Measurements from ENCODE around the gene FLNA. TPM values are rescaled to one million over a fixed set of nuclear protein-coding genes. Genes with fewer than 3 reads are reported as not detected.
"Not testable (repeated sequence)": the region's sequence is repeated elsewhere in the genome, so short reads cannot be mapped to it uniquely, and the experiment has no call there.

The FLNA gene
- total RNA-seq, 2 donors from 2014 or later, result 124 to 773 TPM

- H3K36me3 ChIP-seq, result no peaks in the 10 kb centered on the region
- no peak for TF ChIP-seq CTCF (IDR thresholded peaks at IDR 0.05)
- peak overlapping the region; percentile 96 for H3K27ac ChIP-seq
- no peaks in the 10 kb centered on the region for H3K9me3 ChIP-seq
- intact Hi-C loops (cut with DNase I), result no loop called here
- H3K27me3 ChIP-seq, result no peaks in the 10 kb centered on the region
- H3K9ac ChIP-seq (ENCODE audit: low read depth in 2 of 2, low read length in 2 of 2), result peak overlapping the region; percentile 80 to 98
- no peaks in the 10 kb centered on the region for H3K4me1 ChIP-seq
- peak overlapping the region; percentile 63 for H3K4me3 ChIP-seq
- peak; percentile 80 for DNase-seq
Observed at GRCh38 chrX:154396973-154397887, 22.8 kb upstream of the FLNA start.

GRCh38 chrX:154396363-154396762 lies 21.9 kb upstream of the FLNA start:
- intact Hi-C loops (cut with DNase I); H3K27me3 ChIP-seq; H3K4me3 ChIP-seq: not testable (repeated sequence)

GRCh38 chrX:154389812-154390747 lies 15.6 kb upstream of the FLNA start:
- DNase-seq; H3K4me3 ChIP-seq; intact Hi-C loops (cut with DNase I); H3K36me3 ChIP-seq; H3K4me1 ChIP-seq; H3K9me3 ChIP-seq; H3K27ac ChIP-seq; H3K27me3 ChIP-seq: not testable (repeated sequence)
- peak overlapping the region in 1 of 2 donors; percentile 50 for H3K9ac ChIP-seq (ENCODE audit: low read depth in 2 of 2, low read length in 2 of 2)

More at GRCh38 chrX:154396363-154396762, 21.9 kb upstream of the FLNA start:
- not testable (repeated sequence) for H3K27ac ChIP-seq; H3K4me1 ChIP-seq; H3K36me3 ChIP-seq; DNase-seq; H3K9me3 ChIP-seq; H3K9ac ChIP-seq (ENCODE audit: low read depth in 2 of 2, low read length in 2 of 2)

- H3K27me3 ChIP-seq; H3K27ac ChIP-seq; H3K4me3 ChIP-seq; DNase-seq; H3K9me3 ChIP-seq; H3K36me3 ChIP-seq; H3K9ac ChIP-seq (ENCODE audit: low read depth in 2 of 2, low read length in 2 of 2); H3K4me1 ChIP-seq; intact Hi-C loops (cut with DNase I): not testable (repeated sequence)
Observed at GRCh38 chrX:154388649-154389048, 14.2 kb upstream of the FLNA start.

- intact Hi-C loops (cut with DNase I); DNase-seq; H3K4me3 ChIP-seq; H3K9me3 ChIP-seq; H3K27ac ChIP-seq; H3K9ac ChIP-seq (ENCODE audit: low read depth in 2 of 2, low read length in 2 of 2); H3K27me3 ChIP-seq; H3K4me1 ChIP-seq; H3K36me3 ChIP-seq: not testable (repeated sequence)
Observed at GRCh38 chrX:154388094-154388493, 13.7 kb upstream of the FLNA start.

- no peak overlapping the region for H3K27ac ChIP-seq
Observed at GRCh38 chrX:154384284-154384892, 10.0 kb upstream of the FLNA start.

More at GRCh38 chrX:154384284-154384892, 10.0 kb upstream of the FLNA start:
- TF ChIP-seq CTCF (IDR thresholded peaks at IDR 0.05), result no peak
- Histone ChIP-seq H3K27me3 (no peaks in the 10 kb centered on the region), H3K4me3 (no peak overlapping the region), H3K36me3 (no peaks in the 10 kb centered on the region), H3K4me1 (no peaks in the 10 kb centered on the region), H3K9ac (ENCODE audit: low read depth in 2 of 2, low read length in 2 of 2) (no peak overlapping the region), H3K9me3 (no peaks in the 10 kb centered on the region)
- DNase-seq, result no peak
- intact Hi-C loops (cut with DNase I), result no loop called here
